ENCODE data around the gene TFAP2A. TPM values are rescaled to one million over a fixed set of nuclear protein-coding genes. Genes with fewer than 3 reads are reported as not detected.

Gene TFAP2A
- total RNA-seq, 2 experiments from 2014 or later: 0.30 TPM; not detected in 1

DNA sequence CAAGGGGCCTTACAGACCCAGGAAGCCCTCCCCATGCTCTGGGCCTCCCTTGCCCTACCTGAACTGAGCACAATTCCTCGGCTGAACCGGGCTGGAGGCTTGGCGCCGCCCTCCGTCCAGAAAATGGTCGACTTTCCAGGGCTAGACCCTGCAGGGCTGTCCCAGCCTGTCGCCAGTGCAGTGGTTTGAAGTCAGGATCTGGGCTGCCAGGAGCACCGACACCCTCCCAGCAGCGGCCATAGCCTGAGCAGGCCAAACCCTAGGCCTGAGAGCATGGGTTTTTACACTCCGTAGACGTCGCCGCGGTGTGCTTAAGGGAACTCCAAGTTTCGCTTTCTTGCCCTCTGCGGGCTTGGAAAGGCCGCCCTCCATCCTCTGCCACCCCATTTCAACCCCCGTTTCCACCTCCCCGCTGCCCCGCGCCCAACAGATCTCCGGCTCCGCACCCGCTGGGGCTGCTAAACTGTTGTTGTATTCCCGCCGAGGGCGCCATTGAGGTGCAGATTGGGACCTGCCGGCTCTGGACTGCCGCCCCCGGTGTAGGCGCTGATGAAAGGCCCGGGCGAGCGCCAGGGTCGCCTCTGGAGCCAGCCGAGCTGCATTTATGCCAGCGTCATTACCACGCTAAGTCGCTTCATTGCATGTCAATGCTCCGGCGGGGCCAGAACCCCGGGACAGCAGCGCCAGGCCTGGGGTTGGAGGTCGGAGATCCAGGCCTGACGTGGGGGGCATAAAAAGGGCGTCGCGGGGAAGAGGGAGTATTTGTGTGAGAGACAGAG is 2.2 kb upstream of the TFAP2A start:
- peaks cover 1% of the 10 kb centered on the region for H3K9me3 Mint-ChIP-seq
- no peak overlapping the region for H3K27ac Mint-ChIP-seq
- H3K4me3 Mint-ChIP-seq: peak overlapping the region; percentile 28
- CTCF ChIA-PET: interaction anchor here (0.6 to 2.0 kb wide), 2 partner anchors 12 to 59 kb away, joined by 3 to 9 read pairs; no protein-coding TSS in a partner anchor
- intact Hi-C loops (cut with micrococcal nuclease): loop anchor here (1.0 kb wide), 1 partner anchor 7 kb away; no protein-coding TSS in a partner anchor
- peaks cover 3% of the 10 kb centered on the region for H3K36me3 Mint-ChIP-seq (ENCODE audit: low read depth)
- H3K27me3 Mint-ChIP-seq (ENCODE audit: low read depth): peaks cover 87% of the 10 kb centered on the region
- no peak for DNase-seq
- peaks cover 45% of the 10 kb centered on the region for H3K4me1 Mint-ChIP-seq (ENCODE audit: low read depth)

DNA sequence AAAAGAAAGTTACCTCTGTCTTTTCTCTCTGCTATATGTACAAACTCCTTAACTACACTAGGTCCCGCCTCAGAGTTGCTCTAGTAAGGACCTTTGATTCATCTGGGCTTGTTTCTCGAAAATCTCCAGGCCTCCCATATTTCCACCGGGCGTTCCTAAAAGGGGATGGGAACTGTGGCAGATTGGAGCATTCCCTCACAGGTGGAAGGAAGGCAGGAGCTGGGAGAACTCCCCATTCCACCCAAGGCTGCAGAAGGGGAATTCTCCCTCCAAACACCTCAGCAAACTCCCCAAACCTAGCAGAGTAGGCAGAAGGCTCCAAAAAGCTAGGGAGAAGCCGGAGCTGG is 1.6 kb upstream of the TFAP2A start:
- H3K4me3 Mint-ChIP-seq: no peak overlapping the region
- CTCF ChIA-PET: interaction anchor here (0.6 to 2.0 kb wide), 2 partner anchors 13 to 58 kb away, joined by 3 to 9 read pairs; no protein-coding TSS in a partner anchor
- peaks cover 1% of the 10 kb centered on the region for H3K9me3 Mint-ChIP-seq
- DNase-seq: no peak
- intact Hi-C loops (cut with micrococcal nuclease): loop anchor here (1.0 kb wide), 1 partner anchor 8 kb away; no protein-coding TSS in a partner anchor
- H3K27ac Mint-ChIP-seq: no peak overlapping the region
- peaks cover 87% of the 10 kb centered on the region for H3K27me3 Mint-ChIP-seq (ENCODE audit: low read depth)
- H3K36me3 Mint-ChIP-seq (ENCODE audit: low read depth): peaks cover 3% of the 10 kb centered on the region
- peaks cover 46% of the 10 kb centered on the region for H3K4me1 Mint-ChIP-seq (ENCODE audit: low read depth)

DNA sequence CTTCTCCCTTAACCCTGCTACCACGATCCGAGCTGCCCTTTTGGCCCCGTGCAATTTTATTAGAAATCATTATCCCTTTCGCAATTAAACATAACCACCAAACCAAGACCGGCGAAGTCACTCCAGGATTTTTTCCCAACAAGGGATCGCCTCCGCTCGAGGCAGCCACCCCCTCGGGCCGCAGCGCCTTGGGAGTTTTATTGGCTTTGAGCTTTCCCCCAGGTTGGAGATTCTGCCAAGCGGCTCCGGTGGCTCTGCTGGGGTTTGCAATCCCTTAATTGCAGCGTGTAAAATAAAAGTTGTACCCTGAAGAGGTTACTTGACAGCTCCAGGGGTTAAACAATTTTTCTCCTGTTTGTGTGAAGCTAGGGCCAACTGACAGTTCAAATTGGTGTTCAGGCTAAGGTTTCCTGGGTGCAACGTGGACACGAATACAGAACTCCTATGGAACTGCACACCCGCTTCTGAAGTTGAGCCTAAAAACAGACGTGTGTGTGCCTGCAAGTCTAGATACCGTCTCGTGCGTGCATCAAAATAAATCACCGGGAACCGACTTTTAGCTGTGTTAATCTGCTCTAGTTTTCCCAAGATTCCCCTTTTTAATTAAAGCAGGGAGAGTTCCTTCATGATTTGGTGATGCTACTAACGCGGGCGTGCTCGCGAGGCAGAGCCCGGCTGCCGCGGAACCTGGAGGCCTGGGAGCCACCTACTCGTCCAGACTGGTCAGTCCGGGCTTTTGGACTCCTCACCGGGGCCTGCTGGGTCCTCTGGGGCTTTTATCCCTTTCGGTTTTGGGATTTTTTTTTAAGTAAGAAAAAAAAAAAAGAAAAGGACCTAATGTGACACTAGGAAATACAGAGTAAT is 975 bp upstream of the TFAP2A start:
- Mint-ChIP-seq H3K4me1 (ENCODE audit: low read depth) (peaks cover 51% of the 10 kb centered on the region), H3K36me3 (ENCODE audit: low read depth) (peaks cover 3% of the 10 kb centered on the region), H3K4me3 (peak overlapping the region; percentile 4), H3K27me3 (ENCODE audit: low read depth) (peaks cover 86% of the 10 kb centered on the region), H3K9me3 (peaks cover 1% of the 10 kb centered on the region), H3K27ac (no peak overlapping the region)
- CTCF ChIA-PET: interaction anchor here (0.6 to 2.0 kb wide), 3 partner anchors 11 to 58 kb away, joined by 3 to 9 read pairs (median 3); no protein-coding TSS in a partner anchor
- no peak for DNase-seq
- intact Hi-C loops (cut with micrococcal nuclease): loop anchor here (1.0 kb wide), 1 partner anchor 8 kb away; no protein-coding TSS in a partner anchor

DNA sequence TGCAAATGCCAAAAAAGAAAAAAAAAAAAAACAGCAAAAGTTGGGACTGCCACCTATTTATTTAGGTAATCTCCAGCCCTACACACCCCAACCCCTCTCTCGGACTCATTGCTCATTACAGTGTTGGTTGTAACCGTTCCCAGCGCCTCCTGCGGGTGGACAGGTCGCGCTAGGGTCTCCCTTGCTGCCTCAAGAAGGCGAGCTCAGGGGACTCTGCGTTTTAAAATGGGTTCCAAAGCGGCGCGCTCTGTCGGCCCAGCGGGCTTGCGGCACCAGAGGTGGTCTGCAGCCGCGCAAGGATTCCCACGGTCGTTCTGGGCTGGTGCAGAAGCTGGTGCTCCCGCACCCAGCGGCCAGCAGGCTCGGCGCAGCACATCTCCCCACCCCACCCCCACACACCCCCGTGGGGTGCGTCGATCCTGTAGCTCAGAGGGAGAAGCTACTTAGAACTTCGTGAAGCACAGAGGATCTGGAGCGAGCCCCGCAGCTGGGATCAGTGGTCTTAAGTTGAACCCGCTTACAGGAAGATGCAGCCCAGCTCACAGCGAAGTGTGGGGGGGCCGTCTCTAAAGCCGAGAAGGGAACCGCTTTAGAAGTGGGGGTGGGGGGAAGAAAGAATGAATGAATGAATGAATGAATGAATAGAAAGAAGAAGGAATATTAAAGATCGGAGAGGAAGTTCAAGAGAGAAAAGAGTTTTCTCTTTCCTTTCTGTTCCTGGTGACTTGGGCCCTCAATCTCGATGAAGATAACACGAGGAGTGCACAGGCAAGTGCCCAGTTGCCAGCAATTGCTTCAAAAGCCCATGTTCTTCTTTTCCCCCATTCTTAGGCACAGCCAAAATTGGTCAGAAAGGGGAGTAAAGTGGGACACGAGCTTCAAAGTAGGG is 780 bp downstream of the TFAP2A start:
- Mint-ChIP-seq H3K27ac (peak overlapping the region; percentile 59), H3K9me3 (peaks cover 6% of the 10 kb centered on the region), H3K4me1 (ENCODE audit: low read depth) (peaks cover 49% of the 10 kb centered on the region), H3K4me3 (peak overlapping the region; percentile 68), H3K27me3 (ENCODE audit: low read depth) (peaks cover 86% of the 10 kb centered on the region), H3K36me3 (ENCODE audit: low read depth) (peaks cover 1% of the 10 kb centered on the region)
- no peak for DNase-seq
- intact Hi-C loops (cut with micrococcal nuclease): loop anchor here (2.0 kb wide), 1 partner anchor 31 kb away; no protein-coding TSS in a partner anchor
- CTCF ChIA-PET: interaction anchor here (0.6 to 2.2 kb wide), 5 partner anchors 14 to 1031 kb away, joined by 3 to 5 read pairs (median 4); no protein-coding TSS in a partner anchor

DNA sequence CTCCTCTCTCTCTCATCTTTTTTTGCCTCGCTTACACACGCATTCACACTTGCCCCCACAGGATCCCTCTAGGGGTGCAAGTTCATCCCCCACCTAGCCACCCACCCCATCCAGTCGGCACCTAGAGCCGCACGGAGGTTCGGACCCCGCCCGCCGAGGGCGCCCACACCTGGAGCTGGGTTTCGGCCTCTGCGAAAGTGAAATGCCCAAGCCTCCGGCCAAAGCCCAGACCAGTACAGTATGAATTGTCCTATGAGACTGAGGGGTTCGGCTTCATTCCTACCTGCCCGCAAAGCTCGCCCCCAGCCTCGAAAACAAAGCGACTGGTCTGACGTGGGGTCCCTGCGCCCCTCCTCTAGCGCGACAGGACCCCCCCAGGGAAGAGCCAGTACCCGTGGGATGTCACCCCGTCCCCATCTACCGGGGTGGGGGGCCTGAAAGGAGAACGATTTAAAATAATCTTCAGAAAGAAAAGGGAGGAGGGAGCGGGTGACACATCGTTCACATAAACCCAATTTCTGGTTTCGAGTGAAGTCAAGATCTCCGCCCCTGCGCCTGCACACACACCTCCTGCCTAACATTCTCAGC is 1.5 kb downstream of the TFAP2A start:
- peak overlapping the region; percentile 59 for H3K27ac Mint-ChIP-seq
- peaks cover 49% of the 10 kb centered on the region for H3K4me1 Mint-ChIP-seq (ENCODE audit: low read depth)
- peaks cover 1% of the 10 kb centered on the region for H3K36me3 Mint-ChIP-seq (ENCODE audit: low read depth)
- CTCF ChIA-PET: interaction anchor here (1.1 to 2.2 kb wide), 2 partner anchors 14 to 16 kb away, joined by 4 to 5 read pairs; no protein-coding TSS in a partner anchor
- H3K27me3 Mint-ChIP-seq (ENCODE audit: low read depth): peaks cover 86% of the 10 kb centered on the region
- intact Hi-C loops (cut with micrococcal nuclease): loop anchor here (2.0 kb wide), 1 partner anchor 31 kb away; no protein-coding TSS in a partner anchor
- H3K9me3 Mint-ChIP-seq: peaks cover 6% of the 10 kb centered on the region
- DNase-seq: peak; percentile 23
- peak overlapping the region; percentile 68 for H3K4me3 Mint-ChIP-seq

DNA sequence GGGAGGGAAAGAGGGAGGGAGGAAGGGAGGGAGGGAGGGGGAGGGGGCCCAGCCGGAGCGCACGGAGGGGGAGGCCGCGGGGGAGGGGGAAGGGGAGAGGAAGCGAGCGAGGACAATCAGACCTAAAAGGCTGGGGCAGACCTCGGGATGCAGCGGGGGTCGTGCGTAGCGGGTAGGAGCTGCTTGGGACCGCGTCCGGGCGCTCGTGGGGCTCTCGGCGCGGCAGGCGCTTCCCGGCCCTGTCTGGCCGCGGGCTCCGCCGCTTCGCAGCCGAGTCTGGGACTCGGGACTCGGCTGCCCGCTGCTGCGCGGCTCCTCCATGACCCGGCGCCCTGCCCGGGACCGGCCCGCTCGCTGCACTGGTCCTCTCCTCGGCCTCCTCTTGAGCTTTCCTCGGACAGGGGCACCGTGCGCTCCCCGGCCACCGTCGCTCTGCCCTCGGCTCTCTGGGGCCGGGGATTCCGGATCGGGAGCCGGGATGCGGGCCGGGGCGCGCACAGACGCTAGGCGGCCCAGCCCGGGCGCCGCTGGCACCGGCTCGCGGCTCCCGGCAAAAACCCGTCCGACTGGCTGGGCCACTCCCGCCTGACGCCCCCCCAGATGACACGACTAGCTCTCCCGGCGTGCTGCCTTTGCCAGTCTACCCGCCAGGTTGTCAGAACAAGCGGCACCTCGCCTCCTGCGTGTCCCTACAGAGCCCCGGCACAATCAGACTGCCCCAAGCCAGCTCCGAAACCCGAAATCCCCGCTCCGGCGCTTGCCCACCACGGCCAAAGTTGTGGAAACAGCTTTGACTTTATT is 2.2 kb downstream of the TFAP2A start:
- H3K27ac Mint-ChIP-seq: no peak overlapping the region
- peaks cover 84% of the 10 kb centered on the region for H3K27me3 Mint-ChIP-seq (ENCODE audit: low read depth)
- H3K4me3 Mint-ChIP-seq: peak overlapping the region; percentile 83
- peaks cover 6% of the 10 kb centered on the region for H3K9me3 Mint-ChIP-seq
- peaks cover 1% of the 10 kb centered on the region for H3K36me3 Mint-ChIP-seq (ENCODE audit: low read depth)
- DNase-seq: peak; percentile 19
- intact Hi-C loops (cut with micrococcal nuclease): loop anchor here (1.0 to 2.0 kb wide), 2 partner anchors 8 to 30 kb away; no protein-coding TSS in a partner anchor
- CTCF ChIA-PET: interaction anchor here (2.2 kb wide), 1 partner anchor 17 kb away, joined by 5 read pairs; no protein-coding TSS in a partner anchor
- H3K4me1 Mint-ChIP-seq (ENCODE audit: low read depth): peaks cover 49% of the 10 kb centered on the region

DNA sequence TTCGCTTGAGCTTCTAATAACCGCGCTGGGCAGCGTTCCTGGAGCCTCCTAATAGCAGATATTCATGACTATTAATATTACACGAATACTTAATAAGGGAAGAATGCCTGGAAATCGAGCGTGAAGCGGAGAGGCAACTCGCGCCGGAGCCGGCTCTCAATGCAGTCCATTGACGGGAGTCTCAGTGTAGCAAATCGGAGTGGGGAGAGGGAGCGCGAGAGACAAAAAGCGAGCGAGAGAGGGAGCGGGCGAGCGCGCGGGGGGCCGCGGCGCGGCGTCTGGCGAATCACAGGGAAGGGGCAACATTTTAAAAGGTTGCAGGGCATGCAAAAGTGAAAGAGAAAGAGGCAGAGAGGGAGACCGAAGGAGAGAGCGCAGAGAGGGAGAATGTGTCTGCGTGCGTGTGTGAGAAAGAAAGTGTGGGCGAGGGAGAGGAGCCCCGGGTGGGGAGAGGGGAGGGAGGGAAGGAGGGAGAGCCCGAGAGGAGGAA is 2.9 kb downstream of the TFAP2A start:
- CTCF ChIA-PET: no interaction called here
- peaks cover 7% of the 10 kb centered on the region for H3K9me3 Mint-ChIP-seq
- peak; percentile 51 for DNase-seq
- intact Hi-C loops (cut with micrococcal nuclease): loop anchor here (1.0 to 2.0 kb wide), 2 partner anchors 8 to 29 kb away; no protein-coding TSS in a partner anchor
- H3K4me1 Mint-ChIP-seq (ENCODE audit: low read depth): peaks cover 44% of the 10 kb centered on the region
- peaks cover 85% of the 10 kb centered on the region for H3K27me3 Mint-ChIP-seq (ENCODE audit: low read depth)
- peaks cover 1% of the 10 kb centered on the region for H3K36me3 Mint-ChIP-seq (ENCODE audit: low read depth)
- peak overlapping the region; percentile 83 for H3K4me3 Mint-ChIP-seq
- no peak overlapping the region for H3K27ac Mint-ChIP-seq

DNA sequence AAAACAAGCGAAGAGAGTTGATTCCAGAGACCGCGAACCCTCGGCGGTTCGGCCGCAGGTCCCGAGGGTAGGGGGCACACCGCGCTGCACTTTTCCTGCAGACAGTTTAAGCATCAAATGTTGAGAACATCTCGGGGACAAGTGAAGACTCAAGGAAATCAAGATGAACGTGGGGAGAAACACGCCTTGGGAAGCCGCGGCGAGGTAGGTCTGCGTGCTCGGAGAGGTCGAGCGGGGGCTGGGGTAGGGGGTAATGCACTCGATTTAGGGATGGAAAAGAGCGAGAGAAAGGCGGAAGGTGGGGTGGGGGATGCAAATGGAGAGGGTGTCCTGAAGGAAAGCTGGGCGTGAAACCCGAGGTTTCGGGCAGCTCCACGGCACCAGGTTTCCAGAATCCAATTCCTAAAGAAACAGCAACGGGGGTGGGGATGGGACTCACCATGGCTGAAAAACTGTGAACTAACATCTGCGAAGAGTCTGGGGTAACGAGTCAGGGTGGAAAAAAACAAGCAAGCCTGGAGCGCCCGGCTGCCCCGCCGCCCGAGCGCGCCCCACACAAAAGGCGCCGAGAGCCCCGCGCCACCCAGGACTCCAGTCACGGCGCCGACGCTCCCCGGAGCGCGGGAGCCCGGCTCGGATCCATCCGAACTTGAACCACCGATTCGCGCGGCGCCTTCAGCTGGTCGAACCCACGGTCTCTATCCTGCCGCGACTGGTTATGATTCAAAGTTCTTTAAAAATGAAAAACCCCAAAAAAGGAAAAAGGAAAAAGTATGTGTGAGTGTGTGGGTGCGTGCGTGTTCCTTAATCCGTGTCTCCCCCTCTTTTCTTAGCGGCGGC is 3.5 kb downstream of the TFAP2A start:
- H3K27ac Mint-ChIP-seq: no peak overlapping the region
- peaks cover 11% of the 10 kb centered on the region for H3K9me3 Mint-ChIP-seq
- H3K27me3 Mint-ChIP-seq (ENCODE audit: low read depth): peaks cover 84% of the 10 kb centered on the region
- CTCF ChIA-PET: no interaction called here
- H3K36me3 Mint-ChIP-seq (ENCODE audit: low read depth): peaks cover 1% of the 10 kb centered on the region
- H3K4me3 Mint-ChIP-seq: peak overlapping the region; percentile 83
- DNase-seq: no peak
- peaks cover 42% of the 10 kb centered on the region for H3K4me1 Mint-ChIP-seq (ENCODE audit: low read depth)
- intact Hi-C loops (cut with micrococcal nuclease): no loop called here

DNA sequence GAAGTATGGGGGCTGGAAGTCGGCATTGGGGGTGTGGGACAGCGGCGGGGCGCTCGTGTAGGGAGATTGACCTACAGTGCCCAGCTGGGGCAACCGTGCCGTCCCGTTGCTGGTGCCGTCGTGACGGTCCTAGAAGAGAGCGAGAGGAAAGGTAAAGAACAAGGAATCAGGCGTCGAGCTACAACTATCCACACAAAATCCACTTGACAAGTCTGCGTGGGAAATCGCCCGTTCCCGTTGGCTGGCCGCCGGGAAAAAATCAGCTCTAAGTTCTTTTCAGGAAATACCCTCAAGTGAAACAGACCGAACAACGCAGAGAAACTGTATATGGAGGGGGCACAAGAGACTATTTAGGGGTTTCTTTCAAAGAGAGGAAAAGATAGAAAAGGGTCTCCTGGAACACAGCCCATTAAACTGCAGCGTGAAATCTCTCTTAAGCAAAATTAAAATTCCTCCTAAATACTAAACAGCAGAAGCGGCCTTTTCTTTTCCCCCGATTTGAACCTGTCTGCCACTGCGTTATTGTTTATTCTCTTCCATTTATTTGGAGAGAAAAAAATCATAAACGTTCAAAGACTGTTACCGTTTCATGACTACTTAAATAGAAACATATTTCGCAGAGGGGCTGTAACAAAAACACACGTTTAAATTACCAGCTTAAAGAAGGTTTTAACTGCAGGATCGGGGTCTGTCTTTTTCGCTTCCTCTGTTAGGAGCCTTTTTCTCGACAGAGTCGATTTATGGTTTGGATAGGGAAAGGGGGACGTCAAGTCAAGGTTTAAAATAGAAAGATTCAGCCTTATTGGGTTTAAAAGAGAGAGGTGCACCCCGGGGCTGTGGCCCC is 4.4 kb downstream of the TFAP2A start:
- H3K27ac Mint-ChIP-seq: no peak overlapping the region
- H3K4me3 Mint-ChIP-seq: peak overlapping the region; percentile 41
- peaks cover 10% of the 10 kb centered on the region for H3K9me3 Mint-ChIP-seq
- peaks cover 85% of the 10 kb centered on the region for H3K27me3 Mint-ChIP-seq (ENCODE audit: low read depth)
- intact Hi-C loops (cut with micrococcal nuclease): no loop called here
- CTCF ChIA-PET: no interaction called here
- peaks cover 37% of the 10 kb centered on the region for H3K4me1 Mint-ChIP-seq (ENCODE audit: low read depth)
- no peak for DNase-seq
- peaks cover 1% of the 10 kb centered on the region for H3K36me3 Mint-ChIP-seq (ENCODE audit: low read depth)
